Measurements from ENCODE around the gene CXCR3. TPM values are rescaled to one million over a fixed set of nuclear protein-coding genes. Genes with fewer than 3 reads are reported as not detected.

The CXCR3 gene
- total RNA-seq, 4 donors from 2014 or later = 0.42 to 1.0 (median 0.67) TPM; not detected in 1

GRCh38 chrX:71618787-71619186 is 476 bp upstream of the CXCR3 start:
- Histone ChIP-seq H3K4me3 (replicated peaks in 1 of 3) (no peak overlapping the region), H3K9me3 (no peaks in the 10 kb centered on the region), H3K27me3 (no peaks in the 10 kb centered on the region), H3K36me3 (no peaks in the 10 kb centered on the region), H3K27ac (no peak overlapping the region), H3K4me1 (peaks cover 16 to 34% of the 10 kb centered on the region in 2 donors)
- intact Hi-C loops (cut with DNase I) = no loop called here
- no peak for TF ChIP-seq CTCF (IDR thresholded peaks at IDR 0.05)
- TF ChIP-seq POLR2A (IDR thresholded peaks at IDR 0.05) = no peak
- DNase-seq = no peak
- 93 to 100% methylated on average over 3 of the region's 3 CpGs for whole genome bisulfite sequencing, 2 donors

- no peaks in the 10 kb centered on the region for H3K27me3 ChIP-seq
- intact Hi-C loops (cut with DNase I) = no loop called here
- peaks cover 9 to 24% of the 10 kb centered on the region in 2 donors for H3K4me1 ChIP-seq
- H3K27ac ChIP-seq = no peak overlapping the region
- 48 to 49% methylated on average over 5 to 8 of the region's 8 CpGs for WGBS, 2 donors
- TF ChIP-seq CTCF (IDR thresholded peaks at IDR 0.05) (no peak), POLR2A (IDR thresholded peaks at IDR 0.05) (no peak)
- H3K36me3 ChIP-seq = peaks cover 0 to 4% of the 10 kb centered on the region in 2 donors
- DNase-seq = no peak
- no peaks in the 10 kb centered on the region for H3K9me3 ChIP-seq
- H3K4me3 ChIP-seq (replicated peaks in 1 of 3) = no peak overlapping the region
Observed at GRCh38 chrX:71617742-71618141, 569 bp downstream of the CXCR3 start.

DNA sequence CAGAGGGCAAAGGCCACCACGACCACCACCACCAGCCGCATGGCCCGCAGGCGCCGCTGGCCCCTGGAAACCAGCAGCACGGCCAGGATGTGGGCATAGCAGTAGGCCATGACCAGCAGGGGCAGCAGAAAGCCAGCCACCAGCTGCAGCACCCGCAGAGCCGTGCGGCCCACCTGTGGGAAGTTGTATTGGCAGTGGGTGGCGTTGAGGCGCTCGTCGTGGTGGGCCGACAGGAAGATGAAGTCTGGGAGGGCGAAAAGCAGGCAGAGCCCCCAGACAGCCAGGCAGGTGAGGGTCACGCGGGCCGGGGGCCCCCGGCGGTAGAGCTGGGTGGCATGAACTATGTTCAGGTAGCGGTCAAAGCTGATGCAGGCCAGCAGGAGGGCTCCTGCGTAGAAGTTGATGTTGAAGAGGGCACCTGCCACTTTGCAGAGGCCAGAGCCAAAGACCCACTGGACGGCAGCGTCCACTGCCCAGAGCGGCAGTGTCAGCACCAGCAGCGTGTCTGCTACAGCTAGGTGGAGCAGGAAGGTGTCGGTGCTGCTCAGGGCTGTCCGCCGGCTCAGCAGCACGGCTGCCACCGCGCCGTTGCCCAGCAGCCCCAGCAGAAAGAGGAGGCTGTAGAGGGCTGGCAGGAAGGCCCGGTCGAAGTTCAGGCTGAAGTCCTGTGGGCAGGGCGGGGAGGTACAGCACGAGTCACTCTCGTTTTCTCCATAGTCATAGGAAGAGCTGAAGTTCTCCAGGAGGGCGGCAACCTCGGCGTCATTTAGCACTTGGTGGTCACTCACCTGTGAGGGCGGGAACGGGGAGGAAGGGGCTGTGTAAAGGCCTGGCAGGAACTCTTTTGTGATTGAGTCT is 1.4 kb downstream of the CXCR3 start:
- Histone ChIP-seq H3K27ac (no peak overlapping the region), H3K4me3 (replicated peaks in 1 of 3) (no peak overlapping the region), H3K9me3 (no peaks in the 10 kb centered on the region), H3K36me3 (peaks cover 0 to 4% of the 10 kb centered on the region in 2 donors), H3K4me1 (peaks cover 5 to 15% of the 10 kb centered on the region in 2 donors), H3K27me3 (no peaks in the 10 kb centered on the region)
- intact Hi-C loops (cut with DNase I) = no loop called here
- DNase-seq = peak in 1 of 2 donors; percentile 30
- TF ChIP-seq POLR2A (IDR thresholded peaks at IDR 0.05) (no peak), CTCF (IDR thresholded peaks at IDR 0.05) (no peak)
- WGBS, 2 donors = 73 to 100% methylated on average over 4 to 31 of the region's 43 CpGs

DNA sequence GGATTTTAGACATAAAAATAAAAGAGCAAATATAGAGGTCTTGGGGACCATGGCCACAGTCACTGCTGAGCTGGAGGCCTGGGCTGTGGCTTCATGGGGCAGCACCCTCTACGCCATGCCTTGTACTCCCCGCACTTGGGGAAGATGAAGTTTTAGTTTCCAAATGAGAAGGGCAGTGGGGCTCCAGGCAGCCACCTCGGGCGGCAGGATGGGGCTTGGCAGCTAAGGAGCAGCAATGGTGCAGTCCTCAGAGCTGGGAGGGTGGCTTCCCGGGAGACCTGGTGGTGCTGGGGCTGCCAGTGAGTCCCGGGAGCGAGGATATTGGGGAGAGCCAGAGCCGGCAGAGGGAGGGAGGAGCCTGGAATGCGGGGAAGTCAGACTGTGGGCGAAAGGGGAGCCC is 2.4 kb downstream of the CXCR3 start:
- TF ChIP-seq POLR2A (IDR thresholded peaks at IDR 0.05) (no peak), CTCF (IDR thresholded peaks at IDR 0.05) (no peak)
- no peak overlapping the region for H3K27ac ChIP-seq

DNA sequence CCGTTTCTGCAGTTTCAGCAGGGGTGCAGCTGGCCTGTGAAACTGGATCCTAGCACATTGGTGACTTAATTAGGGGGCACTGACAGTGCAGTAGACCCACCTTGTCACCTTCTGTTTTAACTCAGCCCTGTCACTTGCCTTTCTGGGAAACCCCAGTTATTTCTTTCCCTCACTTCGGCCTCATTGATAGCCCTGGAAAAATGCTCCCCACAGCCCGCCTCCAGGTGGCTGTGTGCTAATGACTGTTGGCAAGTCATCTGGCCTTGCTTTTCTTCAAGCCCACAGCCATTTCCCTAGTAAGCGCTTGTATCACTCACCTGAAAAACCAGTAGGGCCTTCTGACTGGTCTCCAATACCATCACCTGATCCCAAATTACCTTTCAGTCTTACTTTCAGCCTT is 3.3 kb downstream of the CXCR3 start:
- Histone ChIP-seq H3K36me3 (peaks cover 0 to 14% of the 10 kb centered on the region in 2 donors), H3K27ac (no peak overlapping the region), H3K9me3 (no peaks in the 10 kb centered on the region), H3K27me3 (no peaks in the 10 kb centered on the region), H3K4me3 (replicated peaks in 1 of 3) (no peak overlapping the region), H3K4me1 (peaks cover 0 to 10% of the 10 kb centered on the region in 2 donors)
- 95 to 96% methylated on average over 4 of the region's 4 CpGs for WGBS, 2 donors
- DNase-seq = no peak
- intact Hi-C loops (cut with DNase I) = no loop called here
- no peak for TF ChIP-seq POLR2A (IDR thresholded peaks at IDR 0.05)
- TF ChIP-seq CTCF (IDR thresholded peaks at IDR 0.05) = no peak

More for the DNA sequence above, 2.4 kb downstream of the CXCR3 start:
- WGBS, 2 donors = 89 to 95% methylated on average over 7 to 10 of the region's 10 CpGs
- Histone ChIP-seq H3K36me3 (peaks cover 0 to 12% of the 10 kb centered on the region in 2 donors), H3K9me3 (no peaks in the 10 kb centered on the region), H3K4me3 (replicated peaks in 1 of 3) (no peak overlapping the region), H3K4me1 (peaks cover 0 to 10% of the 10 kb centered on the region in 2 donors), H3K27me3 (no peaks in the 10 kb centered on the region)
- intact Hi-C loops (cut with DNase I) = no loop called here
- DNase-seq = no peak

Data from thyroid gland (tissue), 4 donors.